HCT116 (cell line): ENCODE measurements around the gene RPS27.

ENCODE experiments used
- CEBPB ChIP-seq: IDR thresholded peaks from 2 replicates; pipeline ENCODE4 v1.6.1; 2012; ENCODE audit warnings: low read depth
- CTCF ChIP-seq, 3 experiments: fragments of 200-600 bp in 1 of 3; sonication (generic) in 1 of 3; IDR thresholded peaks in 2 of 3; conservative IDR thresholded peaks in 1 of 3; 2 replicates each; pipeline ENCODE4 v1.5.1; 2012 to 2017; ENCODE audit warnings: low read depth in 2 of 3, low read length in 2 of 3, antibody characterized with exemption in 1 of 3, borderline replicate concordance in 1 of 3, control low read depth in 1 of 3, mild to moderate bottlenecking in 1 of 3, mixed read lengths in 1 of 3, mixed run types in 1 of 3, moderate library complexity in 1 of 3; ENCODE audit not compliant: insufficient read depth in 1 of 3
- EZH2 ChIP-seq: fragments of 200-600 bp; sonication (generic); IDR thresholded peaks from 2 replicates; pipeline ENCODE4 v1.6.1; 2017; ENCODE audit warnings: antibody characterized with exemption, mixed run types
- POLR2A ChIP-seq: IDR thresholded peaks from 2 replicates; pipeline ENCODE4 v1.7.0; 2011; ENCODE audit warnings: borderline replicate concordance; ENCODE audit not compliant: insufficient read depth, insufficient read length; ENCODE audit errors: extremely low read depth
- POLR2AphosphoS5 ChIP-seq: IDR thresholded peaks from 2 replicates; pipeline ENCODE4 v1.6.1; 2011; ENCODE audit warnings: mild to moderate bottlenecking, low read depth, low read length, moderate library complexity
- RAD21 ChIP-seq: IDR thresholded peaks from 2 replicates; pipeline ENCODE4 v1.6.1; 2012; ENCODE audit warnings: low read depth, mild to moderate bottlenecking
- REST ChIP-seq: IDR thresholded peaks from 2 replicates; pipeline ENCODE4 v1.6.1; 2012; ENCODE audit warnings: low read depth
- SIN3A ChIP-seq: IDR thresholded peaks from 2 replicates; pipeline ENCODE4 v1.6.1; 2012; ENCODE audit warnings: low read depth
- SP1 ChIP-seq: IDR thresholded peaks from 2 replicates; pipeline ENCODE4 v1.6.1; 2012; ENCODE audit warnings: low read depth
- TCF7L2 ChIP-seq: IDR thresholded peaks from 2 replicates; pipeline ENCODE4 v1.7.0; 2011; ENCODE audit warnings: borderline replicate concordance, inconsistent platforms; ENCODE audit not compliant: insufficient read depth, insufficient read length; ENCODE audit errors: extremely low read depth
- YY1 ChIP-seq: IDR thresholded peaks from 2 replicates; pipeline ENCODE4 v1.6.1; 2011; ENCODE audit warnings: low read length, low read depth, moderate library complexity, mild to moderate bottlenecking; ENCODE audit not compliant: insufficient replicate concordance; ENCODE audit errors: extremely low read depth
- ZFX ChIP-seq: fragments of 450-650 bp; IDR thresholded peaks from 2 replicates; pipeline ENCODE4 v1.6.1; 2017
- TF ChIP-seq, protein P1 (sequence below): IDR thresholded peaks from 2 replicates; pipeline ENCODE4 v1.6.1; 2012

- TF ChIP-seq POLR2A (no peak), CTCF (IDR thresholded peaks at IDR 0.05 in 2 of 3, conservative IDR thresholded peaks at IDR 0.05 in 1 of 3; ENCODE audit: borderline replicate concordance in 1 of 3, insufficient read depth in 1 of 3, low read depth in 2 of 3, low read length in 2 of 3) (no peak), ZFX (no peak), RAD21 (no peak), REST (no peak), CEBPB (no peak), POLR2AphosphoS5 (no peak), TCF7L2 (no peak), SIN3A (no peak), EZH2 (no peak), YY1 (no peak), SP1 (no peak)
- TF ChIP-seq, protein P1, sequence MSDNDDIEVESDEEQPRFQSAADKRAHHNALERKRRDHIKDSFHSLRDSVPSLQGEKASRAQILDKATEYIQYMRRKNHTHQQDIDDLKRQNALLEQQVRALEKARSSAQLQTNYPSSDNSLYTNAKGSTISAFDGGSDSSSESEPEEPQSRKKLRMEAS, result no peak
Measured at GRCh38 chr1:153978274-153978909, 12.2 kb upstream of the RPS27 start.
